Esophagus muscularis mucosa (tissue), 4 donors: ENCODE measurements around the gene TMEM131. TPM values are rescaled to one million over a fixed set of nuclear protein-coding genes. Genes with fewer than 3 reads are reported as not detected.
"Not testable (repeated sequence)": the region's sequence is repeated elsewhere in the genome, so short reads cannot be mapped to it uniquely, and the experiment has no call there.

Experiments
- DNase-seq: peaks from one replicate; pipeline ENCODE4 v3.0.0-alpha.2; 2017; ENCODE audit errors: extremely low spot score
- H3K27ac ChIP-seq, 4 donors: fragments of 200-600 bp; sonication (generic); replicated peaks in 1 of 4; 1 replicate in 3 of 4; 2 replicates in 1 of 4; pipeline ENCODE4 v1.5.1; 2016 to 2019; ENCODE audit warnings: mild to moderate bottlenecking in 1 of 4
- H3K27me3 ChIP-seq, 4 donors: fragments of 200-600 bp; sonication (generic); one replicate each; pipeline versions ENCODE4 v1.5.1 to v1.6.0; 2016 to 2019
- H3K36me3 ChIP-seq, 4 donors: fragments of 200-600 bp; sonication (generic); one replicate each; pipeline ENCODE4 v1.5.1; 2016 to 2019
- H3K4me1 ChIP-seq, 4 donors: fragments of 200-600 bp; sonication (generic); one replicate each; pipeline ENCODE4 v1.5.1; 2016 to 2019
- H3K4me3 ChIP-seq, 4 donors: fragments of 200-600 bp; sonication (generic); 1 replicate in 2 of 4; 2 replicates in 2 of 4; pipeline ENCODE4 v1.5.1; 2016 to 2019; ENCODE audit warnings: mild to moderate bottlenecking in 4 of 4, moderate library complexity in 1 of 4
- H3K9me3 ChIP-seq, 4 donors: fragments of 200-600 bp; sonication (generic); 1 replicate in 3 of 4; 2 replicates in 1 of 4; pipeline ENCODE4 v1.5.1; 2016 to 2019
- CTCF ChIP-seq, 3 experiments: fragments of 200-600 bp in 2 of 3; fragments of 450-650 bp in 1 of 3; sonication (generic) in 2 of 3; IDR thresholded peaks; one replicate each; pipeline ENCODE4 v1.5.1; 2017 to 2019; ENCODE audit warnings: antibody characterized with exemption in 3 of 3, mild to moderate bottlenecking in 2 of 3, moderate library complexity in 1 of 3
- EP300 ChIP-seq: sonication (generic); formaldehyde crosslinking; IDR thresholded peaks from one replicate; pipeline ENCODE4 v1.6.1; 2017; ENCODE audit warnings: antibody characterized with exemption
- POLR2A ChIP-seq: fragments of 450-650 bp; IDR thresholded peaks from one replicate; pipeline ENCODE4 v1.6.1; 2017; ENCODE audit warnings: antibody characterized with exemption, moderate library complexity, mild to moderate bottlenecking, low read depth
- POLR2AphosphoS5 ChIP-seq, 2 donors: sonication (generic); formaldehyde crosslinking; IDR thresholded peaks; one replicate each; pipeline ENCODE4 v1.6.1; 2017; ENCODE audit warnings: antibody characterized with exemption in 2 of 2
- WGBS: methylation state at CpG from one replicate; pipeline ENCODE4 v1.1.5; 2018; 5-methylcytosine and 5-hydroxymethylcytosine counted together
- intact Hi-C: fragments of 100-400 bp; cut with DNase I; formaldehyde crosslinking; loops from one replicate; pipeline ENCODE4 v1.15.1; 2023
- total RNA-seq, 4 donors: library from RNA; depleted of rRNA; stranded (reverse); fragments of >200 nt; gene quantifications; one replicate each; pipeline versions ENCODE4 v1.1.0 to v1.2.1, GENCODE V29; 2016

The TMEM131 gene
- total RNA-seq, 4 donors from 2014 or later: 23.9 to 34.1 (median 26.5) TPM

GRCh38 chr2:97924194-97924593 is 71.6 kb downstream of the TMEM131 start:
- TF ChIP-seq POLR2A: no peak
- no peak for TF ChIP-seq POLR2AphosphoS5 (IDR thresholded peaks at IDR 0.05)
- TF ChIP-seq EP300: no peak
- TF ChIP-seq CTCF (IDR thresholded peaks at IDR 0.05): no peak
- intact Hi-C loops: no loop called here
- H3K27ac ChIP-seq: no peak overlapping the region
- WGBS: 93% methylated on average over 4 of the region's 4 CpGs
- no peak for DNase-seq
- no peaks in the 10 kb centered on the region for H3K9me3 ChIP-seq
- H3K4me1 ChIP-seq: peaks cover 0 to 2% (median 0%) of the 10 kb centered on the region in 4 donors
- H3K27me3 ChIP-seq: no peaks in the 10 kb centered on the region
- H3K36me3 ChIP-seq: peaks cover 0 to 30% (median 16%) of the 10 kb centered on the region in 4 donors
- H3K4me3 ChIP-seq: no peak overlapping the region

- H3K27me3 ChIP-seq: no peaks in the 10 kb centered on the region
- WGBS: 97% methylated on average over 3 of the region's 3 CpGs
These were observed 75.9 kb downstream of the TMEM131 start for GRCh38 chr2:97919858-97920257.

DNA sequence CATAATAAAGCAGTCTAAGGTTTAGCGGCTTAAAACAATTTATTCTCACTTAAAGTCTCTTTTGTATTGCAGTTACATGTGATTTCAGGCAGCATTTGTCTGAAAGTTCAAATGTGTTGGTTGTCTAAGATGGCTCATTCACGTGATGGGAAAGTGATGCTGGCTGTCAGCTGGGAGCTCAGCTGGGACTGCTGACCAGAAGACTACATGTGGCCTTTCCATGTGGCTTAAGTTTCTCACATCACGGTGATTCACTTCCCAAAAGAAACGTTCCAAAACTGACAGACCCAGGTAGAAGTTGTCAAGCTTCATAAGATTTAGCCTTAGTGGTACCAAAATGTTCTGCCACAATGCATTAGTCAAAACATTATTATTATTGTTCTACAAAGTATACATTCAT is 76.9 kb downstream of the TMEM131 start:
- Histone ChIP-seq H3K27ac (no peak overlapping the region), H3K9me3 (no peaks in the 10 kb centered on the region), H3K4me3 (no peak overlapping the region), H3K4me1 (peaks cover 5 to 19% (median 9%) of the 10 kb centered on the region in 4 donors), H3K27me3 (no peaks in the 10 kb centered on the region), H3K36me3 (peaks cover 0 to 9% (median 2%) of the 10 kb centered on the region in 4 donors)
- 94% methylated on average over 4 of the region's 4 CpGs for WGBS
- intact Hi-C loops: no loop called here
- DNase-seq: no peak
- TF ChIP-seq CTCF (IDR thresholded peaks at IDR 0.05) (no peak), EP300 (no peak), POLR2AphosphoS5 (IDR thresholded peaks at IDR 0.05) (no peak), POLR2A (no peak)

More at GRCh38 chr2:97919858-97920257, 75.9 kb downstream of the TMEM131 start:
- Histone ChIP-seq H3K4me1 (peaks cover 1 to 12% (median 8%) of the 10 kb centered on the region in 4 donors), H3K27ac (no peak overlapping the region), H3K9me3 (no peaks in the 10 kb centered on the region), H3K4me3 (no peak overlapping the region), H3K36me3 (peaks cover 0 to 19% (median 12%) of the 10 kb centered on the region in 4 donors)
- TF ChIP-seq POLR2A (no peak), EP300 (no peak), POLR2AphosphoS5 (IDR thresholded peaks at IDR 0.05) (no peak), CTCF (IDR thresholded peaks at IDR 0.05) (no peak)
- intact Hi-C loops: no loop called here
- DNase-seq: no peak

GRCh38 chr2:97917668-97918067 is 78.1 kb downstream of the TMEM131 start:
- DNase-seq, H3K27me3 ChIP-seq, intact Hi-C loops, H3K27ac ChIP-seq, H3K4me3 ChIP-seq, H3K36me3 ChIP-seq, H3K9me3 ChIP-seq: not testable (repeated sequence)
- H3K4me1 ChIP-seq: peaks cover 5 to 19% (median 10%) of the 10 kb centered on the region in 4 donors
- WGBS: 96% methylated on average over 7 of the region's 7 CpGs

- no peaks in the 10 kb centered on the region for H3K27me3 ChIP-seq
- WGBS: 79% methylated on average over 5 of the region's 5 CpGs
- no peak for DNase-seq
- H3K27ac ChIP-seq: no peak overlapping the region
- no peaks in the 10 kb centered on the region for H3K36me3 ChIP-seq
- no peak for TF ChIP-seq CTCF (IDR thresholded peaks at IDR 0.05)
- TF ChIP-seq EP300: no peak
- TF ChIP-seq POLR2AphosphoS5 (IDR thresholded peaks at IDR 0.05): no peak
- no peak for TF ChIP-seq POLR2A
- no peak overlapping the region for H3K4me3 ChIP-seq
- H3K9me3 ChIP-seq: no peaks in the 10 kb centered on the region
- H3K4me1 ChIP-seq: peaks cover 5 to 23% (median 13%) of the 10 kb centered on the region in 4 donors
- intact Hi-C loops: no loop called here
These were observed 81.0 kb downstream of the TMEM131 start for GRCh38 chr2:97914691-97915213.
